HEK293T (cell line): ENCODE results near the gene CIBAR2.

Experiments
- CTCF ChIA-PET: fragments of 350-600 bp; formaldehyde crosslinking; extraction: SDS; loops from one replicate; lab custom pipeline; 2021; ENCODE audit warnings: antibody characterized with exemption, inconsistent platforms; lab: Yijun Ruan, JAX
- POLR2A ChIA-PET: fragments of 350-600 bp; formaldehyde crosslinking; extraction: SDS; loops from one replicate; lab custom pipeline; 2020; ENCODE audit warnings: antibody characterized with exemption, inconsistent platforms; lab: Yijun Ruan, JAX
- DNase-seq: peaks from one replicate; pipeline ENCODE4 v3.0.0; 2012; ENCODE audit warnings: mixed read lengths; ENCODE audit errors: extremely low spot score
- ARNT ChIP-seq: fragments of 450-650 bp; IDR thresholded peaks from 2 replicates; pipeline ENCODE4 v1.6.1; 2017; ENCODE audit warnings: mild to moderate bottlenecking
- BHLHE40 ChIP-seq: fragments of 450-650 bp; IDR thresholded peaks from 2 replicates; pipeline ENCODE4 v1.6.1; 2016; ENCODE audit warnings: mild to moderate bottlenecking, moderate library complexity, borderline replicate concordance
- CTBP1 ChIP-seq: fragments of 450-650 bp; IDR thresholded peaks from 2 replicates; pipeline ENCODE4 v1.6.1; 2016; ENCODE audit warnings: borderline replicate concordance
- ELF4 ChIP-seq: fragments of 450-650 bp; IDR thresholded peaks from 2 replicates; pipeline ENCODE4 v1.6.1; 2017; ENCODE audit warnings: antibody characterized with exemption
- FOXA1 ChIP-seq: fragments of 450-650 bp; IDR thresholded peaks from 2 replicates; pipeline ENCODE4 v1.6.1; 2016; ENCODE audit warnings: mild to moderate bottlenecking
- FOXK2 ChIP-seq: fragments of 450-650 bp; IDR thresholded peaks from 2 replicates; pipeline ENCODE4 v1.6.1; 2016; ENCODE audit warnings: mild to moderate bottlenecking
- FOXM1 ChIP-seq: fragments of 450-650 bp; IDR thresholded peaks from 2 replicates; pipeline ENCODE4 v1.6.1; 2017; ENCODE audit warnings: mild to moderate bottlenecking, borderline replicate concordance
- HDGF ChIP-seq: fragments of 450-650 bp; IDR thresholded peaks from 2 replicates; pipeline ENCODE4 v1.6.1; 2017; ENCODE audit warnings: antibody characterized with exemption, borderline replicate concordance
- L3MBTL2 ChIP-seq: fragments of 450-650 bp; conservative IDR thresholded peaks from 2 replicates; pipeline ENCODE4 v1.6.1; 2016; ENCODE audit warnings: mild to moderate bottlenecking
- LEF1 ChIP-seq: fragments of 450-650 bp; IDR thresholded peaks from 2 replicates; pipeline ENCODE4 v1.6.1; 2017; ENCODE audit warnings: mild to moderate bottlenecking, borderline replicate concordance
- NFRKB ChIP-seq: fragments of 450-650 bp; IDR thresholded peaks from 2 replicates; pipeline ENCODE4 v1.6.1; 2016; ENCODE audit warnings: mild to moderate bottlenecking, moderate library complexity
- PKNOX1 ChIP-seq: fragments of 450-650 bp; IDR thresholded peaks from 2 replicates; pipeline ENCODE4 v1.6.1; 2016
- SP1 ChIP-seq: fragments of 450-650 bp; IDR thresholded peaks from 2 replicates; pipeline ENCODE4 v1.6.1; 2017
- SUZ12 ChIP-seq: fragments of 450-650 bp; IDR thresholded peaks from 2 replicates; pipeline ENCODE4 v1.6.1; 2016; ENCODE audit warnings: mild to moderate bottlenecking
- TARDBP ChIP-seq: fragments of 450-650 bp; IDR thresholded peaks from 2 replicates; pipeline ENCODE4 v1.6.1; 2016
- ZNF384 ChIP-seq: fragments of 450-650 bp; IDR thresholded peaks from 2 replicates; pipeline ENCODE4 v1.6.1; 2016

The CIBAR2 gene

GRCh38 chr16:85052536-85052935, 59.7 kb downstream of the CIBAR2 start:
- ChIA-PET CTCF (no interaction called here), POLR2A (no interaction called here)
- no peak for DNase-seq
- TF ChIP-seq BHLHE40 (no peak), ZNF384 (no peak), L3MBTL2 (no peak), FOXK2 (no peak), SUZ12 (no peak), HDGF (no peak), NFRKB (no peak), FOXM1 (no peak), ARNT (no peak), ELF4 (no peak), CTBP1 (no peak), TARDBP (no peak)

GRCh38 chr16:85051683-85052082, 60.6 kb downstream of the CIBAR2 start:
- CTCF ChIA-PET: interaction anchor here (0.8 kb wide), 1 partner anchor 40 kb away, joined by 9 read pairs; the partner anchor contains the start of gene ZDHHC7
- DNase-seq: no peak
- TF ChIP-seq HDGF (no peak), BHLHE40 (no peak), ZNF384 (0 out of 2 replicates have a peak, but pooled peaks have one; percentile 28)
- POLR2A ChIA-PET: no interaction called here

- TF ChIP-seq ARNT (no peak), ZNF384 (no peak), NFRKB (no peak), BHLHE40 (no peak), CTBP1 (no peak), PKNOX1 (no peak), TARDBP (no peak), FOXM1 (no peak)
- POLR2A ChIA-PET: interaction anchor here (1.0 kb wide), 1 partner anchor 10 kb away, joined by 3 read pairs; no protein-coding TSS in a partner anchor
- DNase-seq: no peak
- CTCF ChIA-PET: interaction anchor here (0.8 to 1.0 kb wide), 2 partner anchors 12 to 40 kb away, joined by 3 to 9 read pairs; partner anchors contain the start of gene ZDHHC7
Measured at GRCh38 chr16:85051067-85051581, 61.1 kb downstream of the CIBAR2 start.

GRCh38 chr16:85049706-85050305, 62.5 kb downstream of the CIBAR2 start:
- POLR2A ChIA-PET: interaction anchor here (1.0 kb wide), 1 partner anchor 11 kb away, joined by 3 read pairs; no protein-coding TSS in a partner anchor
- CTCF ChIA-PET: no interaction called here
- TF ChIP-seq PKNOX1 (no peak), ARNT (no peak), TARDBP (no peak), FOXA1 (no peak), FOXM1 (no peak), SP1 (no peak), LEF1 (no peak), NFRKB (no peak), ELF4 (no peak), FOXK2 (no peak), HDGF (no peak), SUZ12 (no peak), ZNF384 (no peak), BHLHE40 (no peak), CTBP1 (no peak), L3MBTL2 (no peak)
- no peak for DNase-seq

GRCh38 chr16:85048921-85049562, 63.2 kb downstream of the CIBAR2 start:
- TF ChIP-seq FOXA1 (no peak), PKNOX1 (no peak), ELF4 (no peak), ARNT (no peak)
- no peak for DNase-seq
- ChIA-PET POLR2A (no interaction called here), CTCF (no interaction called here)
